Measurements from ENCODE around the gene CD96.

Gene CD96

DNA sequence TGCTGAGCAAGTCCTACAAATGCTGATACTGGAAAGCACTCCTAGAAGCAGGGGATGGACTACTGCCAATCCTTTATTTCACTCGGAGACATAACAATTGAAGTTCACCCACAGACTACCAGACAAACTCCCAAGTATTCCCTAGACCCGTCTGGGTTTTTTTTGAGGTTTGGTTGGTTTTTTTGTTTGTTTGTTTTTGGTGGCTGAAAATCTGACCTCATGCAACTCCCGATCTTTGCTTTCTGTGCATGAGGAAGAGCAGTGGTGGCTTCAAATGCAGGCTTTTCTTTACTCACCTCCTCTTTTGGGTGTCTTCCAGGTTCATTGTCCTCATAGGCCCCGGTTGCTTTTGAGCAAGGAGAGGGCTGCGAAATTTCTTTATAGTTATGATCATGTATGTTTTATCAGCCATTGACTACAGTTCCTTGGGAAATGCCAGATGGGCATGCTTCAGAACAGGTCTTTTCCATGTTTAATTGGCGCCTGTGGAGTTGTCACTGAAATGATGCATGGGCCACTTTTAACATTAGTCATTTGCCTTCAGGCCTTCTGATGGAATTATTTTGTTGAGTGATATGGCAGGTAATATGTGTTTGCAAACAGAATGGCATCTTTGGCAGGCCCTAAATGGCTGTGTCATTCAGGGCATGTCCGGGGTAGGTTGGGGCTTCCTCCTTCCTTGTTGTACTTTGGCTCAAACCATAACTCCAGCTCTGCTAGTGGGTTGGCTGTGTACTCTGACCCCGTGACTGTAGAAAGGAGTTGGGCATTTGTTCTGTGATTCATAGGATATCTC, 134.4 kb downstream of the CD96 start:
- no peak for DNase-seq (ENCODE audit: low read depth, low spot score)
- no peak overlapping the region for H3K4me3 ChIP-seq (ENCODE audit: low read depth, low read length)
- POLR2A ChIA-PET, result no interaction called here
- CTCF ChIA-PET, result interaction anchor here (1.0 to 1.4 kb wide), 7 partner anchors 7 to 98 kb away, joined by 3 to 5 read pairs (median 4); no protein-coding TSS in a partner anchor
- no peak for TF ChIP-seq CTCF (IDR thresholded peaks at IDR 0.05; ENCODE audit: insufficient read depth, low read length, missing control alignments)

- no peak for TF ChIP-seq CTCF (IDR thresholded peaks at IDR 0.05; ENCODE audit: insufficient read depth, low read length, missing control alignments)
- ChIA-PET POLR2A (no interaction called here), CTCF (interaction anchor here (1.0 to 1.4 kb wide), 7 partner anchors 8 to 99 kb away, joined by 3 to 5 read pairs (median 4); no protein-coding TSS in a partner anchor)
- H3K4me3 ChIP-seq (ENCODE audit: low read depth, low read length), result no peak overlapping the region
- no peak for DNase-seq (ENCODE audit: low read depth, low spot score)
Observed at GRCh38 chr3:111677007-111677392, 135.0 kb downstream of the CD96 start.

GRCh38 chr3:111681661-111682426, 139.8 kb downstream of the CD96 start:
- no peak overlapping the region for H3K4me3 ChIP-seq (ENCODE audit: low read depth, low read length)
- ChIA-PET CTCF (interaction anchor here (0.8 to 3.8 kb wide), 8 partner anchors 8 to 331 kb away, joined by 3 to 33 read pairs (median 4); no protein-coding TSS in a partner anchor), POLR2A (no interaction called here)
- no peak for DNase-seq (ENCODE audit: low read depth, low spot score)
- TF ChIP-seq CTCF (IDR thresholded peaks at IDR 0.05; ENCODE audit: insufficient read depth, low read length, missing control alignments), result no peak

GRCh38 chr3:111684640-111685039, 142.6 kb downstream of the CD96 start:
- H3K4me3 ChIP-seq (ENCODE audit: low read depth, low read length), result no peak overlapping the region
- ChIA-PET POLR2A (no interaction called here), CTCF (interaction anchor here (1.0 to 12.5 kb wide), 4 partner anchors 9 to 369 kb away, joined by 3 to 348 read pairs (median 8); no protein-coding TSS in a partner anchor)
- no peak for DNase-seq (ENCODE audit: low read depth, low spot score)
- no peak for TF ChIP-seq CTCF (IDR thresholded peaks at IDR 0.05; ENCODE audit: insufficient read depth, low read length, missing control alignments)

DNA sequence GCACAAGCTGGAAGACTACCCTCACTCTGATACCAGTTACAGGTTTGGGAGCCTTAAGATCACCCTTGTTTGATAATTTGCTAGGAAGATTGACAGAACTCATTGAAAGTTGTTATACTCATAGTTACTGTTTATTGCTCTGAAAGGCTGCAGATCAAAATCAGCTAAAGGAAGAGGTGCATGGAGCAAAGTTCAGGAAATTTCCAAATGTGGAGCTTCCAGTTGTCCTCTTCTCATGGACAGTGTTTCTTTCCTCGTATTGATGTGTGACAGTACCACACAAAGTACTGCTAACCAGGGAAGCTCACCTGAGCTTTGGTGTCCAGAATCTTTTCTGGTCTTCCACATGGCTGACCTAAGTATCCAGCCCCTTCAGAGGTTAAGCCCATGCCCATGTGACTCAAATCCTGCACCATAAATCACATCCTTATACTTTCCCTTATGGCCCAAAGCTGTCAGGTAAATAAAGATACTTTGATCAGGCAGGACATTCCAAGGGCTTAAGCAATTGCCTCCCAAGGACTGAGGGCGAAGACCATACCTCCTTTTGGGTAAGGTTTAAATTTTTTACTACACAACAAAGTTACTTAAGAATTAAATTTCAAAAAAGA, 146.3 kb downstream of the CD96 start:
- ChIA-PET POLR2A (no interaction called here), CTCF (interaction anchor here (0.9 to 12.5 kb wide), 6 partner anchors 9 to 111 kb away, joined by 3 to 348 read pairs (median 4); no protein-coding TSS in a partner anchor)
- TF ChIP-seq CTCF (IDR thresholded peaks at IDR 0.05; ENCODE audit: insufficient read depth, low read length, missing control alignments), result no peak
- no peak for DNase-seq (ENCODE audit: low read depth, low spot score)
- no peak overlapping the region for H3K4me3 ChIP-seq (ENCODE audit: low read depth, low read length)
